GM12878 (cell line): ENCODE results near the gene HOXC9.

Experiments
- BACH1 ChIP-seq: fragments of 450-650 bp; IDR thresholded peaks from 2 replicates; pipeline ENCODE4 v1.6.1; 2017; ENCODE audit warnings: mild to moderate bottlenecking, borderline replicate concordance
- CHD2 ChIP-seq: IDR thresholded peaks from 2 replicates; pipeline ENCODE4 v1.6.1; 2011; ENCODE audit warnings: low read depth, low read length, improper control_type of control experiment, borderline replicate concordance
- CTCF ChIP-seq, 3 experiments: IDR thresholded peaks in 2 of 3; conservative IDR thresholded peaks in 1 of 3; 2 replicates each; pipeline ENCODE4 v1.5.1; 2011; ENCODE audit warnings: low read depth in 3 of 3, low read length in 3 of 3, mild to moderate bottlenecking in 3 of 3, control low read depth in 2 of 3, moderate library complexity in 2 of 3, inconsistent platforms in 1 of 3, mixed read lengths in 1 of 3; ENCODE audit not compliant: control insufficient read depth in 2 of 3, insufficient read depth in 1 of 3; ENCODE audit errors: extremely low read depth in 1 of 3
- EZH2 ChIP-seq: IDR thresholded peaks from 2 replicates; pipeline ENCODE4 v1.6.1; 2012; ENCODE audit warnings: low read depth, mild to moderate bottlenecking, control low read depth, inconsistent platforms, low read length, borderline replicate concordance; ENCODE audit not compliant: control insufficient read depth
- FOS ChIP-seq: IDR thresholded peaks from 3 replicates; pipeline ENCODE4 v1.6.1; 2011; ENCODE audit warnings: borderline replicate concordance; ENCODE audit not compliant: insufficient read length; ENCODE audit errors: extremely low read depth
- GABPA ChIP-seq: IDR thresholded peaks from 2 replicates; pipeline ENCODE4 v1.6.1; 2014; ENCODE audit warnings: antibody characterized with exemption, low read depth, mild to moderate bottlenecking, inconsistent platforms
- HDAC2 ChIP-seq: fragments of 200-600 bp; sonication (generic); IDR thresholded peaks from 2 replicates; pipeline ENCODE4 v1.6.1; 2017
- IRF3 ChIP-seq: fragments of 450-650 bp; IDR thresholded peaks from 2 replicates; pipeline ENCODE4 v1.6.1; 2014; ENCODE audit warnings: mild to moderate bottlenecking
- MAX ChIP-seq: IDR thresholded peaks from 2 replicates; pipeline ENCODE4 v1.6.1; 2012; ENCODE audit warnings: low read depth, low read length, improper control_type of control experiment
- MYB ChIP-seq: fragments of 150-350 bp; IDR thresholded peaks from 2 replicates; pipeline ENCODE4 v1.6.1; 2014; ENCODE audit warnings: mild to moderate bottlenecking, low read depth, low read length, borderline replicate concordance
- NR2C2 ChIP-seq: IDR thresholded peaks from 2 replicates; pipeline ENCODE4 v1.6.1; 2011; ENCODE audit warnings: borderline replicate concordance, low read depth; ENCODE audit not compliant: control insufficient read depth, insufficient read length
- PML ChIP-seq: IDR thresholded peaks from 2 replicates; pipeline ENCODE4 v1.6.1; 2012; ENCODE audit warnings: low read length, inconsistent platforms
- POLR2AphosphoS5 ChIP-seq: IDR thresholded peaks from 2 replicates; pipeline ENCODE4 v1.6.1; 2011; ENCODE audit warnings: mild to moderate bottlenecking, low read length, inconsistent platforms
- TF ChIP-seq, protein P1 (sequence below): fragments of 450-650 bp; IDR thresholded peaks from 2 replicates; pipeline ENCODE4 v1.6.1; 2017; ENCODE audit warnings: mild to moderate bottlenecking, moderate library complexity

- TF ChIP-seq BACH1 = no peak
- TF ChIP-seq CTCF (IDR thresholded peaks at IDR 0.05 in 2 of 3, conservative IDR thresholded peaks at IDR 0.05 in 1 of 3; ENCODE audit: control insufficient read depth in 2 of 3, extremely low read depth in 1 of 3, insufficient read depth in 1 of 3, low read depth in 3 of 3, low read length in 3 of 3) = peak in 2 of 3 experiments; percentile 10 to 15; a peak in 2 of 6 replicates
- no peak for TF ChIP-seq EZH2
- no peak for TF ChIP-seq HDAC2
- no peak for TF ChIP-seq MYB
- TF ChIP-seq PML = no peak
- TF ChIP-seq FOS = no peak
- no peak for TF ChIP-seq NR2C2
- TF ChIP-seq, protein P1, sequence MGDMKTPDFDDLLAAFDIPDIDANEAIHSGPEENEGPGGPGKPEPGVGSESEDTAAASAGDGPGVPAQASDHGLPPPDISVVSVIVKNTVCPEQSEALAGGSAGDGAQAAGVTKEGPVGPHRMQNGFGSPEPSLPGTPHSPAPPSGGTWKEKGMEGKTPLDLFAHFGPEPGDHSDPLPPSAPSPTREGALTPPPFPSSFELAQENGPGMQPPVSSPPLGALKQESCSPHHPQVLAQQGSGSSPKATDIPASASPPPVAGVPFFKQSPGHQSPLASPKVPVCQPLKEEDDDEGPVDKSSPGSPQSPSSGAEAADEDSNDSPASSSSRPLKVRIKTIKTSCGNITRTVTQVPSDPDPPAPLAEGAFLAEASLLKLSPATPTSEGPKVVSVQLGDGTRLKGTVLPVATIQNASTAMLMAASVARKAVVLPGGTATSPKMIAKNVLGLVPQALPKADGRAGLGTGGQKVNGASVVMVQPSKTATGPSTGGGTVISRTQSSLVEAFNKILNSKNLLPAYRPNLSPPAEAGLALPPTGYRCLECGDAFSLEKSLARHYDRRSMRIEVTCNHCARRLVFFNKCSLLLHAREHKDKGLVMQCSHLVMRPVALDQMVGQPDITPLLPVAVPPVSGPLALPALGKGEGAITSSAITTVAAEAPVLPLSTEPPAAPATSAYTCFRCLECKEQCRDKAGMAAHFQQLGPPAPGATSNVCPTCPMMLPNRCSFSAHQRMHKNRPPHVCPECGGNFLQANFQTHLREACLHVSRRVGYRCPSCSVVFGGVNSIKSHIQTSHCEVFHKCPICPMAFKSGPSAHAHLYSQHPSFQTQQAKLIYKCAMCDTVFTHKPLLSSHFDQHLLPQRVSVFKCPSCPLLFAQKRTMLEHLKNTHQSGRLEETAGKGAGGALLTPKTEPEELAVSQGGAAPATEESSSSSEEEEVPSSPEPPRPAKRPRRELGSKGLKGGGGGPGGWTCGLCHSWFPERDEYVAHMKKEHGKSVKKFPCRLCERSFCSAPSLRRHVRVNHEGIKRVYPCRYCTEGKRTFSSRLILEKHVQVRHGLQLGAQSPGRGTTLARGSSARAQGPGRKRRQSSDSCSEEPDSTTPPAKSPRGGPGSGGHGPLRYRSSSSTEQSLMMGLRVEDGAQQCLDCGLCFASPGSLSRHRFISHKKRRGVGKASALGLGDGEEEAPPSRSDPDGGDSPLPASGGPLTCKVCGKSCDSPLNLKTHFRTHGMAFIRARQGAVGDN = no peak
- TF ChIP-seq CHD2 = no peak
- TF ChIP-seq IRF3 = no peak
- no peak for TF ChIP-seq GABPA
- TF ChIP-seq MAX = no peak
- no peak for TF ChIP-seq POLR2AphosphoS5
Observed at GRCh38 chr12:54012631-54013409, 12.9 kb downstream of the HOXC9 start.
